OCI-LY7 (cell line): ENCODE data around the gene PLD2. TPM values are rescaled to one million over a fixed set of nuclear protein-coding genes. Genes with fewer than 3 reads are reported as not detected.

Experiments
- BruUV-seq: library from RNA; stranded (reverse); fragments of 400-500 nt; replicated peaks from 2 replicates; lab custom pipeline; 2021; lab: Mats Ljungman, UMichigan
- CTCF ChIA-PET: fragments of 300-600 bp; sonication (Branson Sonifier 250); formaldehyde crosslinking; loops from one replicate; lab custom pipeline; 2022; ENCODE audit warnings: antibody characterized with exemption; ENCODE audit not compliant: unreplicated experiment; lab: Charles Lee
- POLR2A ChIA-PET: fragments of 300-600 bp; sonication (Branson Sonifier 250); formaldehyde crosslinking; loops from one replicate; lab custom pipeline; 2022; ENCODE audit warnings: antibody characterized with exemption; lab: Charles Lee
- DNase-seq: peaks from one replicate; pipeline ENCODE4 v3.0.0-alpha.2; 2015; ENCODE audit warnings: low spot score
- H2AFZ ChIP-seq: fragments of 200-600 bp; sonication (generic), shearing (Covaris generic); 2 replicates; pipeline ENCODE4 v1.6.1; 2014; ENCODE audit warnings: mild to moderate bottlenecking, antibody characterized with exemption, low read length, moderate library complexity
- H3K27ac ChIP-seq: fragments of 200-600 bp; sonication (generic); 2 replicates; pipeline ENCODE4 v1.5.1; 2014; ENCODE audit warnings: mixed run types, low read depth, mild to moderate bottlenecking, moderate library complexity, low read length, inconsistent platforms; ENCODE audit not compliant: poor library complexity, severe bottlenecking
- H3K36me3 ChIP-seq: fragments of 200-600 bp; sonication (generic); 2 replicates; pipeline ENCODE4 v1.6.1; 2014; ENCODE audit warnings: mild to moderate bottlenecking, antibody characterized with exemption, low read length, moderate library complexity, mixed read lengths; ENCODE audit not compliant: insufficient read depth
- H3K4me1 ChIP-seq: fragments of 200-600 bp; sonication (generic); 2 replicates; pipeline ENCODE4 v1.5.1; 2014; ENCODE audit warnings: mild to moderate bottlenecking, low read length; ENCODE audit not compliant: insufficient read depth, poor library complexity, severe bottlenecking
- H3K4me2 ChIP-seq: fragments of 200-600 bp; sonication (generic); 2 replicates; pipeline ENCODE4 v1.6.1; 2014; ENCODE audit warnings: mild to moderate bottlenecking, low read length
- H3K4me3 ChIP-seq: fragments of 200-600 bp; sonication (generic); 2 replicates; pipeline ENCODE4 v1.5.1; 2014; ENCODE audit warnings: mild to moderate bottlenecking, low read depth, low read length; ENCODE audit not compliant: poor library complexity, severe bottlenecking
- H3K79me2 ChIP-seq: fragments of 200-600 bp; sonication (generic); 2 replicates; pipeline ENCODE4 v1.6.1; 2016; ENCODE audit warnings: low read depth, mild to moderate bottlenecking, low read length, moderate library complexity, mixed read lengths; ENCODE audit not compliant: insufficient read depth
- H3K9me2 ChIP-seq: fragments of 200-600 bp; sonication (generic); 2 replicates; pipeline ENCODE4 v1.6.1; 2016; ENCODE audit warnings: mild to moderate bottlenecking, low read length, mixed read lengths; ENCODE audit not compliant: insufficient read depth
- H3K9me3 ChIP-seq: fragments of 200-600 bp; sonication (generic); 2 replicates; pipeline ENCODE4 v1.6.1; 2014; ENCODE audit warnings: mild to moderate bottlenecking, mixed run types, low read length, mixed read lengths
- H4K20me1 ChIP-seq: fragments of 200-600 bp; sonication (generic); 2 replicates; pipeline ENCODE4 v1.6.1; 2014; ENCODE audit warnings: mild to moderate bottlenecking, antibody characterized with exemption, low read length, moderate library complexity, mixed read lengths; ENCODE audit not compliant: insufficient read depth
- CTCF ChIP-seq: fragments of 200-600 bp; sonication (generic); conservative IDR thresholded peaks from 2 replicates; pipeline ENCODE4 v1.5.1; 2014; ENCODE audit warnings: mild to moderate bottlenecking, antibody characterized with exemption, low read length, moderate library complexity, mixed read lengths
- EZH2phosphoT487 ChIP-seq: fragments of 200-600 bp; sonication (generic); IDR thresholded peaks from 2 replicates; pipeline ENCODE4 v1.6.1; 2018; ENCODE audit warnings: low read depth, borderline replicate concordance, mild to moderate bottlenecking, mixed run types, antibody characterized with exemption, low read length, moderate library complexity, mixed read lengths
- intact Hi-C: fragments of 100-400 bp; cut with micrococcal nuclease; formaldehyde crosslinking; loops from one replicate; pipeline ENCODE4 v1.10.0; 2022; ENCODE audit not compliant: unreplicated experiment
- total RNA-seq, 2 experiments: library from RNA; depleted of rRNA in 1 of 2; stranded (reverse); fragments of >200 nt in 1 of 2; shearing (Covaris generic) in 1 of 2; gene quantifications; 2 replicates each; pipeline ENCODE4 v1.2.3, GENCODE V29; 2014 to 2022

The PLD2 gene
- total RNA-seq, 2 experiments from 2014 or later = 10.2 to 13.5 TPM

GRCh38 chr17:4788159-4788806, 18.7 kb upstream of the PLD2 start:
- no peak overlapping the region for H3K4me2 ChIP-seq
- peaks cover 13% of the 10 kb centered on the region for H3K4me1 ChIP-seq
- ChIA-PET CTCF (no interaction called here), POLR2A (no interaction called here)
- H3K79me2 ChIP-seq = no peaks in the 10 kb centered on the region
- no peak overlapping the region for H2AFZ ChIP-seq
- intact Hi-C loops = no loop called here
- no peaks in the 10 kb centered on the region for H3K9me2 ChIP-seq
- DNase-seq = no peak
- H3K36me3 ChIP-seq = no peaks in the 10 kb centered on the region
- TF ChIP-seq CTCF (no peak), EZH2phosphoT487 (no peak)
- no peak overlapping the region for H3K27ac ChIP-seq
- no peaks in the 10 kb centered on the region for H3K9me3 ChIP-seq
- no peaks in the 10 kb centered on the region for H4K20me1 ChIP-seq
- H3K4me3 ChIP-seq = no peak overlapping the region
- BruUV-seq = no TSS peak

GRCh38 chr17:4788807-4789700, 17.9 kb upstream of the PLD2 start, which contains the start of gene GLTPD2:
TSS of gene GLTPD2 (plus strand) at chr17:4788964. CDS start at chr17:4789012, 48 bp downstream.
- H3K9me2 ChIP-seq = no peaks in the 10 kb centered on the region
- H2AFZ ChIP-seq = peak within 1 kb of the TSS; percentile 95
- CTCF ChIA-PET = interaction anchor here (0.8 kb wide), 1 partner anchor 54 kb away, joined by 3 read pairs; no protein-coding TSS in a partner anchor
- TF ChIP-seq EZH2phosphoT487 = no peak
- TF ChIP-seq CTCF = no peak
- H3K36me3 ChIP-seq = no peaks in the 10 kb centered on the region
- POLR2A ChIA-PET = interaction anchor here (0.6 to 0.7 kb wide), 2 partner anchors 10 to 158 kb away, joined by 3 read pairs; no protein-coding TSS in a partner anchor
- no peaks in the 10 kb centered on the region for H4K20me1 ChIP-seq
- peak within 1 kb of the TSS; percentile 78 for H3K4me2 ChIP-seq
- peaks cover 13% of the 10 kb centered on the region for H3K4me1 ChIP-seq
- intact Hi-C loops = no loop called here
- H3K9me3 ChIP-seq = no peaks in the 10 kb centered on the region
- DNase-seq = no peak
- no peak within 1 kb of the TSS for H3K27ac ChIP-seq
- H3K4me3 ChIP-seq = peak within 1 kb of the TSS; percentile 68
- no TSS peak for BruUV-seq
- H3K79me2 ChIP-seq = no peaks in the 10 kb centered on the region

- Histone ChIP-seq H3K4me2 (peak overlapping the region; percentile 78), H3K36me3 (no peaks in the 10 kb centered on the region), H3K4me3 (peak overlapping the region; percentile 68), H3K9me2 (no peaks in the 10 kb centered on the region), H4K20me1 (no peaks in the 10 kb centered on the region), H2AFZ (peak overlapping the region; percentile 95), H3K4me1 (peaks cover 13% of the 10 kb centered on the region), H3K79me2 (no peaks in the 10 kb centered on the region), H3K9me3 (no peaks in the 10 kb centered on the region), H3K27ac (no peak overlapping the region)
- DNase-seq = no peak
- TF ChIP-seq EZH2phosphoT487 = no peak
- TF ChIP-seq CTCF = no peak
- POLR2A ChIA-PET = interaction anchor here (0.6 to 0.7 kb wide), 3 partner anchors 10 to 157 kb away, joined by 3 read pairs; no protein-coding TSS in a partner anchor
- intact Hi-C loops = no loop called here
- BruUV-seq = no TSS peak
- CTCF ChIA-PET = interaction anchor here (0.8 kb wide), 1 partner anchor 55 kb away, joined by 3 read pairs; no protein-coding TSS in a partner anchor
Observed at GRCh38 chr17:4789701-4789950, 17.3 kb upstream of the PLD2 start.
